Stimulated activated naive CD8-positive, alpha-beta T cell treated with anti-CD3 and anti-CD28 coated beads, Interleukin-15, amount 100 ng/mL, for 72 hours (primary cell): ENCODE results near the gene EIF5A.

ENCODE experiments used
- ATAC-seq: fragments of 150-1000 bp; cut with Tn5 transposase; 2 replicates; pipeline ENCODE4 v1.10.0; 2021; ENCODE audit warnings: mild to moderate bottlenecking, moderate library complexity
- DNase-seq, 2 donors: peaks; one replicate each; pipeline ENCODE4 v3.0.0; 2021 to 2022
- H3K27ac Mint-ChIP-seq, 2 donors: one replicate each; pipeline ENCODE4 v1.8.0; 2022; ENCODE audit warnings: mild to moderate bottlenecking in 2 of 2, mixed read lengths in 2 of 2, moderate library complexity in 2 of 2
- H3K27me3 Mint-ChIP-seq: one replicate; pipeline ENCODE4 v1.8.0; 2022; ENCODE audit warnings: mixed read lengths
- H3K4me1 Mint-ChIP-seq: one replicate; pipeline ENCODE4 v1.8.0; 2022; ENCODE audit warnings: mild to moderate bottlenecking, mixed read lengths
- H3K4me3 Mint-ChIP-seq, 2 donors: one replicate each; pipeline ENCODE4 v1.8.0; 2022; ENCODE audit warnings: mild to moderate bottlenecking in 2 of 2, mixed read lengths in 2 of 2, moderate library complexity in 1 of 2
- H3K9me3 Mint-ChIP-seq, 2 donors: one replicate each; pipeline ENCODE4 v1.8.0; 2022; ENCODE audit warnings: mixed read lengths in 2 of 2

Gene EIF5A

DNA sequence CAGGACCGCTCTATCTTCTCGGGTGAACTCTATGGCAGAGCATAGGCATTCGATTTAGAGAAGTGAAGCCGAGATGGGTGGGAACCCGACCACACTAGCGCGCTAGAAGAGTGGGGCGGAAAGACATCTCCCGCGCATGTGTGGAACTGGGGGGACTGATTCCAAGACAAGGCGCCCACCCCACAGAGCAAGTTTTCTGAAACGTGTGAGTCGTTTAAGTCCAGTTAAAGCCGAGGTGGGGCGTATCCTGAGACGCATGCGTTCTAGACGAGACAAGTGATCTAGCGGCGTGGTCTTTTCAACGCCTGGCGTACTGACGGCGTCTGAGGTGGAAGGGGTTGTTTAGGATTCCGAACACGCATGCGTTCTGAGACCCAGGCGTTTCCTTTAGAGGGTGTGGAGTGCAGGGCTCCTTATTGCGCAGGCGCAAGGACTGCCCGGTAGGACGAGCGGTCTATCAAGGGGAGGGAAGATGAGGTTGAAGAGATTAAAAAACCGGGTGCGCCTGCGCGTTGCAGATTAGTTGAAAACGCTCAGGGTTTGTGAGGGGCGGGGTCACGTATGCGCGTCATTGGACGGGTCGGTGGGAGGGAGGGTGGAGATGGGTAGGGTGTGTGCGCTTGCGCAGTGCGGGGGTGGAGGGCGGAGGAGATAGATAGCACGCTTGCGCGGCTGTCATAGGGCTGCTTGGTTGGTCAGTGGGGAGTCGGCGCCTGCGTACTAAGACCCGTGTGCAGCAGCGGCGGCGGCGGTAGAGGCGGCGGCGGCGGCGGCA is at the start of gene EIF5A:
Gene EIF5A (plus strand): TSS at position 718 of the 775 bp plus-strand sequence. CDS start 2,008 bp downstream, outside the sequence.
- peak within 1 kb of the TSS; percentile 88 to 92 for H3K4me3 Mint-ChIP-seq
- no peaks in the 10 kb centered on the region for H3K27me3 Mint-ChIP-seq
- H3K4me1 Mint-ChIP-seq, result peaks cover 34% of the 10 kb centered on the region
- ATAC-seq (peak; percentile 87), DNase-seq (peak; percentile 100)
- H3K9me3 Mint-ChIP-seq, result no peaks in the 10 kb centered on the region
- peak within 1 kb of the TSS; percentile 97 to 98 for H3K27ac Mint-ChIP-seq

DNA sequence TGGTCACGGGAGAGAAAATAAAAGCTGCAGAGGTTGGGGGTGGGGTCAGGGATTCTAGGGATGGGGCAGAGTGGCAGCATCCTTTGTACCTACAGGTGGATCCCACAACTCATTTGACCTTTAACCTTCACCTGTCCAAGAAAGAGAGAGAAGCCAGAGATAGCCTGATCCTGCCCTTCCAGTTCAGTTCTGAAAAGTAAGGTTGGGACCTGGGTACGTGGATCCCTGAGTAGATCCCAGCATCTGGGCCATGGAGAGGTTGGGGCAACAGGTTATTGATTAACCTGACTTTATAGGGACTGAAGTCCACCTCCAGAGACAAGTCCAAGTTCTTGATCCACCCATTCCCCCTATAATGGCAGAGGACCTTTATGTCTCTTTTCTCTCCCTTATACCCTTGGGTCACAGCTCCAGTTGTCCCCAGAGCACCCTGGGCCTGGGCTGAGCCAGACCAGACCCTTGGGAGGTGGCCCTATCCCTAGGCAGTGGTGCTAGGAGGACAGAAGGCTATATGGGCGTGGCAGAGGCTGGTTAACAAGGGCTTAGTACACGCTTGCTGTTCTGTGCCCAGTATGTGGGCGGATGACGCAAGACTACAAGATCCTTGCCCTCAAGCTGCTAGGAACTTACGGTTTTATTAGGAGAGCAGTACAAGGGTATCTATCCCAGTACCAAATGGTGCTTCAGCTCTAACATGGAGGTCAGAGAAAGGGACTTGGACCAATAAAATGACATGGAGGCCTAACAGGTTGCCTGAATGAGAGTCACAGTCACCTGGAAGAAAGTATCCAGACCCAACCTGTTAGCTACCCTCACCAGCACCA is 48.5 kb upstream of the EIF5A start:
- DNase-seq (no peak), ATAC-seq (no peak)
- Mint-ChIP-seq H3K4me1 (peaks cover 62% of the 10 kb centered on the region), H3K9me3 (no peaks in the 10 kb centered on the region), H3K4me3 (peak overlapping the region in 1 of 2 donors; percentile 25), H3K27me3 (peaks cover 23% of the 10 kb centered on the region), H3K27ac (peak overlapping the region in 1 of 2 donors; percentile 68)

DNA sequence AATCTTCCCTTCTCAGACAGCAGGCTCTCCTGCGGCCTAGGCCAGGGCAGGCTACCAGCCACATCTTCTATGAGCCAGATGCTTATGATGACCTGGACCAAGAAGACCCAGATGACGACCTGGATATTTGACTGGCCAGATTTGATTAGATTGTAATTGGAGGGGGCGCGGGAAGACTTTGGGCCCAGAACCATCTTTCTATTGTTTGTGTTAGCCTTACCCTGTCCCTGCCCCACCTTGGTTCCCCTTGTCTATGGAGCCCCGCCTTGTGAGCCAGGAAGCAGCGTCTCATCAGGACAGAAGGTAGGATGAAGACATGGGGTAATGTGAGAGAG is 47.9 kb upstream of the EIF5A start:
- Mint-ChIP-seq H3K4me1 (peaks cover 59% of the 10 kb centered on the region), H3K9me3 (no peaks in the 10 kb centered on the region), H3K27ac (peak overlapping the region in 1 of 2 donors; percentile 81), H3K27me3 (peaks cover 28% of the 10 kb centered on the region), H3K4me3 (peak overlapping the region in 1 of 2 donors; percentile 25)
- no peak for ATAC-seq
- DNase-seq, result no peak

DNA sequence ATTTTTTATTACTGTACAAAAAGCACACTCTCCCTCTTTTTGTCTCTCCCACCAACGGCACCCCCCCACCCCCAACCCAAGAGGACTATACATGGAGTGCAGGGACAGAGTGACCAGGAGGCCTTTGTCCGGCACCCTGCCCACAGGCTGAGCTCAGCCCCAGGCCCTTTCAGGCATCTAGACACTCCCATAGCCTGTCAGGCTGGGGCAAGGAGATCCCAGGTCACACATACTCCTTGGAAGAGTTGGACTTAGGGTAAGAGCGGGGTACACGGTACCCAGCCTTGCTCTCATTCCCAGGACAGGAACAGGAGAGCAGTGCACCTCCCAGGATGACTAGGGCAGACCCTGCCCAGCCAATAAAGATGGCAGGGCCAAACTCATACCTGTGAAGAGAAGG is 47.3 kb upstream of the EIF5A start:
- H3K9me3 Mint-ChIP-seq, result no peaks in the 10 kb centered on the region
- ATAC-seq (no peak), DNase-seq (no peak)
- H3K27me3 Mint-ChIP-seq, result peaks cover 28% of the 10 kb centered on the region
- peak overlapping the region; percentile 64 to 78 for H3K27ac Mint-ChIP-seq
- H3K4me1 Mint-ChIP-seq, result peaks cover 54% of the 10 kb centered on the region
- H3K4me3 Mint-ChIP-seq, result peak overlapping the region; percentile 76 to 80

DNA sequence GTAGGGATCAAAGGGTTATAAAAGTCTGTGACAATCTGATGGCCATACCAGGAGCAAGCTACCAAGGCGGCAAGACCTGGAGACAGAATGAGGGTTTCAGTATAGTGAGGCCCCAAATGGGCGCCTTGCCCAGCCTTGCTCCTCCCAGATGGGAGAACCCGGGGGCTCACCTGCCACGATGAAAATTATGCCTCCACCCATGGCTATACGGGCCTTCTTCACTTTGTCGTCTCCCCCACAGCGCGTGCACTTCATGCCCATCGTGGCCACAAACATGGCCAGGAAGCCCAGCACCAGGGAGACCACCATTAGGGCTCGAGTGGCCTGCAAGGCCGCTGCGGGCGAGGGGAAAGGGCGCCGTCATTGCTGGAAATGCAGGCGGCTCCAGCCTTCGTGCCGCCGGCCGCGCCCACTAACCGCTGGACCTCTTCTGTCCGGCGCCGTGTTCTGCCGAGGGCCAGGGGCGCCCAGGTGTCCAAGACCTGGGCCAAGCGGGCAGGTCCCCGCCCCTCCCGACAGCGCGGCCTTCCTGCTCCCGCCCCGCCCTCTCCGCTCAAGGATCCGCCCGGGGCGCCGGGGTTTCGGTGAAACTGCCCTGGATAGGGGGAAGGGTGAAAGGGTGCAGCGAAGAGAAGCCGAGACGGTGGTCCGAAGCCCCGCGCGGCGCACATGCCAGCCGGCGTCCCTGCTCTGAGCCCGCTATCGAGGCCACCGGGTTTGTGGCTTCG is 46.6 kb upstream of the EIF5A start:
- peaks cover 54% of the 10 kb centered on the region for H3K4me1 Mint-ChIP-seq
- H3K27ac Mint-ChIP-seq, result peak overlapping the region; percentile 64 to 91
- DNase-seq, result peak in 1 of 2 donors; percentile 62
- peaks cover 28% of the 10 kb centered on the region for H3K27me3 Mint-ChIP-seq
- H3K9me3 Mint-ChIP-seq, result no peaks in the 10 kb centered on the region
- H3K4me3 Mint-ChIP-seq, result peak overlapping the region; percentile 76 to 80
- ATAC-seq, result peak; percentile 77

DNA sequence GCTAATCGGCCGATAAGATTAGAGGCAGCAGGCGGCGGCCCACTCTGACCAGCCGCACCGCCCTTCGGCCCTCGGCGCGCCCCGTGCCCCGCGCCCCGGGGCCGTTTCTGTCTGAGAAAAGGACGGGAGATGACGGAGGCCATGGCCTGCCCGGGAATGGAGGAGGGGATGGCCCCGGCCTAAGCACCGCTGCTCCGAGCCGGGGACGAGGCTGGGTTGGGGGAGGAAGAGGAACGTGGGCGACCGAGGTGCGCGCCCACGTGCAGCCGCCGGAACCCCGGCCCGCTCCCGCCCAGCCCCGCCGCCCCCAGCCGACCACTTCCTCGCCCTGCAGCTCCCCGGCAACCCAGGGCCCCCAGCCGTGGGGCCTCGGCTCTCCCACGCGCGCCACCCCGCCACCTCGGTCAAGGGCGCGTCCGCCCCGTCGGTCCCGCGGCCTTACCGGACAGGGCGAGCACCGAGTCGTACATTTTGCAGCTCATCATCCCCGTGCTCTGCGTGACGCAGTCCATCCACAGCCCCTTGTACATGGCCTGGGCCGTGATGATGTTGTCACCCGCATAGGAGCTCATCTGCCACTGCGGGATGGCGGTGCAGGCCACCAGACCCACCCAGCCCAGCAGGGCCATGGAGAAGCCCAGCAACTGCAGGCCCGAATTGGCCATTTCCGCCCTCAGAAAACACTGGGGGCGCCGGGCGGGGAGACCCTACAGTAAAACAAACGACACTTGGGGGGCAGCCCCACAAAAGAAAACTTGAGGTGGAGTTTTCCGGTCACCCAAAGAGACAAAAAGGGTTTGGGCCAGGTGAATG is 45.8 kb upstream of the EIF5A start:
- peak overlapping the region; percentile 64 to 91 for H3K27ac Mint-ChIP-seq

GRCh38 chr17:7262192-7262934 is 45.1 kb upstream of the EIF5A start, which contains the start of gene CLDN7:
Gene CLDN7 (minus strand): TSS chr17:7262478. CDS start chr17:7262043, 435 bp downstream.
- peak within 1 kb of the TSS; percentile 64 to 74 for H3K27ac Mint-ChIP-seq
- DNase-seq, result no peak
- ATAC-seq, result no peak
- peak within 1 kb of the TSS; percentile 83 to 84 for H3K4me3 Mint-ChIP-seq
- peaks cover 28% of the 10 kb centered on the region for H3K27me3 Mint-ChIP-seq
- H3K4me1 Mint-ChIP-seq, result peaks cover 54% of the 10 kb centered on the region
- H3K9me3 Mint-ChIP-seq, result no peaks in the 10 kb centered on the region

More for the DNA sequence above, 45.8 kb upstream of the EIF5A start:
- Mint-ChIP-seq H3K4me1 (peaks cover 54% of the 10 kb centered on the region), H3K27me3 (peaks cover 28% of the 10 kb centered on the region), H3K9me3 (no peaks in the 10 kb centered on the region), H3K4me3 (peak overlapping the region; percentile 82 to 83)
- peak in 1 of 2 donors; percentile 55 for DNase-seq
- ATAC-seq, result peak; percentile 78

GRCh38 chr17:7262935-7263800 is 44.3 kb upstream of the EIF5A start:
- H3K27ac Mint-ChIP-seq, result peak overlapping the region; percentile 4 to 54
- no peaks in the 10 kb centered on the region for H3K9me3 Mint-ChIP-seq
- H3K27me3 Mint-ChIP-seq, result peaks cover 28% of the 10 kb centered on the region
- ATAC-seq (no peak), DNase-seq (no peak)
- peaks cover 54% of the 10 kb centered on the region for H3K4me1 Mint-ChIP-seq
- peak overlapping the region; percentile 70 to 84 for H3K4me3 Mint-ChIP-seq

DNA sequence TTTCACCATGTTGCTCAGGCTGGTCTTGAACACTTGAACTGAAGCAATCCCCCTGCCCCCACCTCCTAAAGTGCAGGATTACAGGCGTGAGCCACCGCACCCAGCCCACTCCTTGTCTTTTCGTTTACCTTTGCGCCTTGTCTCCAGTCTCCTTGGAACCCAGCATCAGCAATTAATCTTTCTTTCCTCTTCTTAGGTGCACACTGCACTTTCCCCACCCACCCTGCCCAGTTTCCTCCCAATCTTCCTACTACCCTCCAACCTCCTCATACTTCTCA is 43.7 kb upstream of the EIF5A start:
- Mint-ChIP-seq H3K27me3 (peaks cover 28% of the 10 kb centered on the region), H3K4me3 (peak overlapping the region; percentile 70 to 84), H3K27ac (no peak overlapping the region), H3K4me1 (peaks cover 50% of the 10 kb centered on the region), H3K9me3 (no peaks in the 10 kb centered on the region)
- no peak for ATAC-seq
- DNase-seq, result no peak

DNA sequence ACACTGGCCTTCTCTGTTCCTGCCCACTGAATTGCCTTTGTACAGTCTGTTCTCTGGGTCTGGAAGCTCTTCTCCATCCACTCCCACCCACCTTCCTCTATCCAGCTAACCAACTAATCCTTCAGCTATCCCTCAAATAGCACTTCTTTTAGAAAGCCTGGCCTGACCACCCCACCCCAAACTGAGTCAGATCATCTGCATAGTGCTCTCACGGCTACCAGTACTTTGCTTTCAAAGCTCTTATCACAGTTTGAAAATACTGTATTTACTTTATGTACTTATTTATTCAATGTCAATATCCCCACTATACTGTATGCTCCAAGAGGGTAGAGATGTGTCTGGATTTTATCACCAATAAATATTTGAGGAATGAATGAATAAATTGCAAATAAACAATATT is 40.6 kb upstream of the EIF5A start:
- H3K27ac Mint-ChIP-seq, result no peak overlapping the region
- no peak for DNase-seq
- ATAC-seq, result no peak
- H3K4me3 Mint-ChIP-seq, result no peak overlapping the region
- H3K4me1 Mint-ChIP-seq, result peaks cover 25% of the 10 kb centered on the region
- peaks cover 26% of the 10 kb centered on the region for H3K27me3 Mint-ChIP-seq
- no peaks in the 10 kb centered on the region for H3K9me3 Mint-ChIP-seq

DNA sequence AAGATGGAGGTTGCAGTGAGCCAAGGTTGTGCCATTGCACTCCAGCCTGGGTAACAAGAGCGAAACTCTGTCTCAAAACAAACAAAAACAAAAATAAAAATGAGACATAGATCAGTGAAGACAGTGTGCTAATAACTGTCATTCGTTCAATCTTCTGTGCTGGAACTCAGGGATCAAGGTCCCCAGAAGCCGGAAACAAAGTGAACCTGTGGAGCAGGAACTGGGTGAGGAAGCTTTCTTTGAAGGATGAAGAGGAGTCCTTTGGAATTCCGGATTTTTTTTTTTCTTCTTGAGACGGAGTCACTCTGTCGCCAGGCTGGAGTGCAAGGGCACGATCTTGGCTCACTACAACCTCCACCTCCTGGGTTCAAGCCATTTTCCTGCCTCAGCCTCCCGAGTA is 28.0 kb upstream of the EIF5A start:
- Mint-ChIP-seq H3K4me1 (peaks cover 39% of the 10 kb centered on the region), H3K9me3 (no peaks in the 10 kb centered on the region), H3K27ac (no peak overlapping the region)

DNA sequence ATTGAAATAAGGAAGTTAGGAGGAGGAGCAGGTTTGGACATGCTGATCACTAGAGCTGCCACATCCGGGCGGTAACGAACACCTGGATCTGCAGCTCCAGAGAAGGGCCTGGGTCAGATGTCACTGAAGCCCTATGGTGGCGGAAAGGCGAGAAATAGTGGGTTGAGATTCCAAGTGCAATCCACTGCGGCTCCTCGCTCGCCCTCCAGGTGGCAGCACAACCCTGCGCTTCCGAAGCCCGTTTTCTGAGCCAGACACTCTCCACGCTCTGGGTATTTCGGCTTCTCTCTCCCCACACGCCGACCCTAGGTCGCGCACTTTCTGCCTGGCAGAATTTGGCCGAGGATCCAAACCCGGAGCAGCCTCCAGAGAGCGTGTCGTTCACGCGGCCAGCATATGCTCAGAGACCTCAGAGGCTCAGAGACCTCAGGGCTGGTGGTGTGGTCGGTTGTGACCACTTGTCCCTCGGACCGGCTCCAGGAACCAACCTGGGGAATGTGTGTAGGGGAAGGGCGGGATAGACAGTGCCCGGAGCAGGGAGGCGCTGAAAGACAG is 26.8 kb upstream of the EIF5A start:
- H3K4me3 Mint-ChIP-seq, result peak overlapping the region; percentile 87 to 95
- ATAC-seq (peak; percentile 87), DNase-seq (peak; percentile 68 to 89)
- H3K9me3 Mint-ChIP-seq, result no peaks in the 10 kb centered on the region
- peaks cover 45% of the 10 kb centered on the region for H3K27me3 Mint-ChIP-seq
- peak overlapping the region; percentile 20 to 72 for H3K27ac Mint-ChIP-seq
- peaks cover 39% of the 10 kb centered on the region for H3K4me1 Mint-ChIP-seq

More for the DNA sequence above, 28.0 kb upstream of the EIF5A start:
- ATAC-seq (no peak), DNase-seq (no peak)
- Mint-ChIP-seq H3K4me3 (no peak overlapping the region), H3K27me3 (peaks cover 43% of the 10 kb centered on the region)
